Measurements from ENCODE around the gene PCSK1.
"Not testable (repeated sequence)": the region's sequence is repeated elsewhere in the genome, so short reads cannot be mapped to it uniquely, and the experiment has no call there.

Gene PCSK1

GRCh38 chr5:96372726-96373380 lies 60.2 kb downstream of the PCSK1 start:
- DNase-seq (ENCODE audit: low read depth), result no peak

- no peak for DNase-seq (ENCODE audit: low read depth)
These were observed 62.1 kb downstream of the PCSK1 start for GRCh38 chr5:96370976-96371375.

- DNase-seq (ENCODE audit: low read depth), result not testable (repeated sequence)
These were observed 65.7 kb downstream of the PCSK1 start for GRCh38 chr5:96367337-96367736.

GRCh38 chr5:96354237-96354636 lies 78.8 kb downstream of the PCSK1 start:
- no peak for DNase-seq (ENCODE audit: low read depth)

GRCh38 chr5:96353220-96353619 lies 79.8 kb downstream of the PCSK1 start:
- DNase-seq (ENCODE audit: low read depth), result no peak

GRCh38 chr5:96350678-96351077 lies 82.4 kb downstream of the PCSK1 start:
- DNase-seq (ENCODE audit: low read depth), result no peak

GRCh38 chr5:96348536-96348935 lies 84.5 kb downstream of the PCSK1 start:
- DNase-seq (ENCODE audit: low read depth), result no peak

GRCh38 chr5:96347502-96348292 lies 85.4 kb downstream of the PCSK1 start:
- no peak for DNase-seq (ENCODE audit: low read depth)

- no peak for DNase-seq (ENCODE audit: low read depth)
These were observed 88.1 kb downstream of the PCSK1 start for GRCh38 chr5:96344678-96345577.

GRCh38 chr5:96343094-96343493 lies 90.0 kb downstream of the PCSK1 start:
- no peak for DNase-seq (ENCODE audit: low read depth)

- no peak for DNase-seq (ENCODE audit: low read depth)
These were observed 90.5 kb downstream of the PCSK1 start for GRCh38 chr5:96342581-96342980.
